Stimulated activated CD4-positive, alpha-beta T cell treated with anti-CD3 and anti-CD28 coated beads, Interleukin-4, amount 100 ng/mL, for 4 hours (primary cell): ENCODE results near the gene KIAA0408.
"Not testable (repeated sequence)": the region's sequence is repeated elsewhere in the genome, so short reads cannot be mapped to it uniquely, and the experiment has no call there.

ENCODE experiments used
- DNase-seq, 2 experiments: peaks; one replicate each; pipeline ENCODE4 v3.0.0-alpha.2; 2020

Gene KIAA0408

GRCh38 chr6:127462376-127462775 lies 3.2 kb upstream of the KIAA0408 start:
- DNase-seq = no peak

DNA sequence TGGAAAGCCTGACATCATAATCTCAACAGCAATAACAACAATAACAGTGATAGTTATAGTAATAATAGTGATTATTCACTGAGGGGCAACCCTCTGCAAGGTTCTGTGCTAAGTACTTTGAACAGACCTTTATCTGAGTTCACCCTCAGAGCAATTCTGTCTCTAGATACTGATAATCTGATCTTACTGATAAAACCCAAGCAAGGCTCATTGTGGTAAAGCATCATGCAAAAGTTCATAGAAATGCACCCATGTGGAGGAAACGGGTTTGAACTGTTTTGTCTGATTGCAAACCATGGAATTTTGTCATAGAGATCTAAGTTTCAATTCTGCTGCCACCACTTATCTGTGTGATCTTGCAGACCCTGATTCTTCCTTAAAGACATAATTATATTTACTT lies 1.3 kb upstream of the KIAA0408 start:
- DNase-seq = no peak

DNA sequence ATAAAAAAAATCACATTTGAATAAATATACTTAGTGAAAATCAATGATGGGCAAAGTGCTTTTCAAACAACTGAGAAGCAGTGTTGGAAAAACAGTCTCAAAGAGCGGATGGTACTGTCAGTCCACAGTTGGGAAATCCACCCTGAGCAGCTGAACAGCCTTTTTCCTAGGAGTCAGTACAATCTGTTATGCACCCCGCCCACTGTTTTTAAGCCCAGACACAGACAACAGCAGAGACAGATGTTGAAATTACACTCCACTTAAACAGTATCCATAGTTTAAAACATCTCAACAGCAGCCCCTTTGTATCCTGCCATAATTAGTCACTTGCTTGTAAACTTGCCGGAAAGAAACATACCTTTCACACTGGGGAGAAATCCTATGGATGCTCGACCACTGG lies 372 bp downstream of the KIAA0408 start:
- no peak for DNase-seq

DNA sequence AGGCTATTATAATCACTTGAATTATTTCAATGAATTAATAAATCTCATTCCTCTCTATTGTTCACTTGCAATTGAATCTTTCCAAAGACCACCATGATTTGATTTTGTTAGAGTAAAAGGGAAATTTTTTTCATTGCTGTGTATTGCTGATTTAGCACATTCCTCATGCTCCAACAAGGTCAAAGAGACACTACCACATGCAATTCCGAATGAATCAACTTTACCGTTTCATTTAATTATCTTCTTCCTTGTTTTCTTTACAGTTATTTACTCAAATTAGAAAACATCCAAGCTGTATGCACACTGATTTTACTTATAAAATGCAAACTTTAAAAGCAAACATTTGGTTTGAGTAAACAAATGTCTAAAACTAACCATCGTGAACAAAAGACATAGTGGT lies 967 bp downstream of the KIAA0408 start:
- no peak for DNase-seq

GRCh38 chr6:127457456-127458064 lies 1.6 kb downstream of the KIAA0408 start:
- no peak for DNase-seq

GRCh38 chr6:127456465-127456864 lies 2.7 kb downstream of the KIAA0408 start:
- no peak for DNase-seq

DNA sequence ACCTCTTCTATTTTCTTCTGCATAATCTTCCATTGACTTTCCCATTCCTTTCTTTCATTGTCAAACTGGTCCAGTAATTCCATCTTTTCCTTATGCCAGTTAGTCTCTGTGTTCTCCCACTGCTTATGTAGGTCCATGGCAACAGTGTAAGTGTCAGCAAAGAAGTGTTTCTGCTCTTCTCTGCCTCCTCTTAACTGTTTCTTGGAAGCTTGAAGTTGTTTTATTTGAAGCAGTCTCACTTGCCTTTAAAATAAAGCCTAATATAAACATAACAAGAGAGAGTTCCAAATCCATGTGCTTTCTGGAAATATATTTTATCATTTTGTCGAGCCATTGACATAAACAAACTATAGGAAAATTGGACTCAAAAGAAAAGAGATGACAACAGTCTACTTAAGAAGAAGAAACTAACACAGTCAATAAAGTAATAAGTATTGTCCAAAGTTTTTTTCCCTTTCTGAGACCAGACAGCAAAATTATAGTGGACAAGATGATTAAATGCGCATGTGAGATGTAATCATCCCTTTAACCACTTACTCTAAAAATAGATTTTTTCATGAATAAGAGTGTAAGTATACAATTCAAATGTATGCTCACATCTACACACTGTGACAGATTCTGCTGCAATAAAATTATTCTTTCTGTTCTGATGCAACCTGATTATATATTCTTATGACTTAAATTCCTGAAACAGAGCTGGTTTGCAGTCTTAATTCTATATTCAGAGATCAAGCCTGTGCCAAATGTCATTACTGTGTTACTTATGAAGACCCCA lies 5.2 kb downstream of the KIAA0408 start:
- no peak for DNase-seq

GRCh38 chr6:127452803-127453202 lies 6.4 kb downstream of the KIAA0408 start:
- DNase-seq = no peak

- no peak for DNase-seq
These were observed 7.8 kb downstream of the KIAA0408 start for GRCh38 chr6:127451388-127451787.

- no peak for DNase-seq
These were observed 11.4 kb downstream of the KIAA0408 start for GRCh38 chr6:127447780-127448179.

GRCh38 chr6:127446356-127446755 lies 12.8 kb downstream of the KIAA0408 start:
- DNase-seq = no peak

GRCh38 chr6:127441881-127442280 lies 17.3 kb downstream of the KIAA0408 start:
- DNase-seq = no peak

- no peak for DNase-seq
These were observed 19.5 kb downstream of the KIAA0408 start for GRCh38 chr6:127439718-127440117.

DNA sequence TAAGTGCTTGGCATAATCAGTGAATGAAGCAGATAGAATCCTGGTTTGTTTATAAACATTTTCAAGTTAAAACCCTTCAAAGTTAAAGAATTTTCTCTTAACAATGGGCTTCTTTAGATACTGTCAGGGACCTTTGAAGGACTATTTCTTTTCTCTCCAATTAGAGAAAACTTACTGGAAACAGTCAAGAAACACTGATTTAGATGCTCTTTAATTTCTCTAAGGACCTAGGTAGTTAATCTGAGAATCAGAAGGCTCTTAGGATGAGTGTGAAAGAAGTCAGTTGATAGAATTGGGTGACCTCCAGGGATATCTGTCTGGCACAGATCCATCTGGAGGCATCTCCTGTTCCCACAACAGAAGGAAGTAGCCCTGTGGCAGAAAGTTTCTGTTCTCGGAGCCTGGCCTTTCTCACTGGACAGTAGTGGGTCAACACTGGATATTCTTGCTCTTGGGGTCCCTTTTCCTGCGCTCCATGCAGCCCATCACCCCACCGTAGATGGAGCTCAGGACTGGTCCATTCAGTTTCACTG lies 22.5 kb downstream of the KIAA0408 start:
- DNase-seq = no peak

DNA sequence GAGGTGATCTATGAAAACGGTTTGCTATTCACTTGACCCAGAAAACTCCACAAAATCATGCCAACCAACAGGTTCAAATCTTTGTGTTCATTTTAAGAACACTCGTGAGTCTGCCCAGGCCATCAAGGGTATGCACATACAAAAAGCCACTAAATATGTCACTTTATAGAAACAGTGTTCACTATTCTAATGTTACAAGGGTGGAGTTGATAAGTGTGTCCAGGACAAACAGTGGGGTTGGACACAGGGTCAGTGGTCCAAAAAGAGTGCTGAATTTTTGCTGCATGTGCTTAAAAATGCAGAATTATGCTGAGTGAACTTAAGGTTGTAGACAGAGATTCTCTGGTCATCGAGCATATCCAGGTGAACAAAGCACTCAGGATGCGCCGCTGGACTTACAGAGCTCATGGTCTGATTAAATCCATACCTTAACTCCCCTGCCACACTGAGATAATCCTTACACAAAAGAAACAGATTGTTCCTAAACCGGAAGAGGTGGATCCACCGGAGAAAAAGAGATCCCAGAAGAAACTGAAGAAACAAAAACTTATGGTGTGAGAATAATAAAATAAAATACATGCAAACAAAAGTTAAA lies 23.5 kb downstream of the KIAA0408 start:
- no peak for DNase-seq

DNA sequence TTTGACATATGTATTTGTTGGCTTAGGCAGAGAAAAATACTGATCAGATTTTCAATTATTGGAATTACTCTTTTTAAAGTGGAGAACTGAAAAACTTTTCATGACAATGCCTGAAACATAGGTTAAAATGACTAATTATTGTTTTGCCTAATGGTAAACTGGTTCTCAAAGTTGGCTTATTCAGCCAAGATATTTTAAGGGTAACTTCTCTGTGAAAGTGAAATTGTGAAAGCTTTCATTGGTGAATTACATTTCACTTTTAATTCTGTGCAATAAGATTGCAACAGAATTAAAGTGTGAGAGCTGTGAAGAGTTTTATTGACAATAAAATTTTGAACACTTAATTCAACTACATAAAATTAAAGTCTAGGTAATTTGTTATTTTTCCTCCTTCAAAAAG lies 24.5 kb downstream of the KIAA0408 start:
- no peak for DNase-seq

DNA sequence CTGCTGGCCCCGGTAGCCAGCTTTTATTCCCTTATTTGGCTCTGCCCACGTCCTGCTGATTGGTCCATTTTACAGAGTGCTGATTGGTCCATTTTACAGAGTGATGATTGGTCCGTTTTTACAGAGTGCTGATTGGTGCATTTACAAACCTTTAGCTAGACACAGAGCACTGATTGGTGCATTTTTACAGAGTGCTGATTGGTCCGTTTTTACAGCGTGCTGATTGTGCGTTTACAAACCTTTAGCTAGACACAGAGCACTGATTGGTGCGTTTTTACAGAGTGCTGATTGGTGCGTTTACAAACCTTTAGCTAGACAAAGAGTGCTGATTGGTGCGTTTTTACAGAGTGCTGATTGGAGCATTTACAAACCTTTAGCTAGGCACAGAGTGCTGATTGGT lies 30.6 kb downstream of the KIAA0408 start:
- DNase-seq = not testable (repeated sequence)

GRCh38 chr6:127423921-127424320 lies 35.3 kb downstream of the KIAA0408 start:
- DNase-seq = no peak

- DNase-seq = not testable (repeated sequence)
These were observed 38.0 kb downstream of the KIAA0408 start for GRCh38 chr6:127421164-127421563.

DNA sequence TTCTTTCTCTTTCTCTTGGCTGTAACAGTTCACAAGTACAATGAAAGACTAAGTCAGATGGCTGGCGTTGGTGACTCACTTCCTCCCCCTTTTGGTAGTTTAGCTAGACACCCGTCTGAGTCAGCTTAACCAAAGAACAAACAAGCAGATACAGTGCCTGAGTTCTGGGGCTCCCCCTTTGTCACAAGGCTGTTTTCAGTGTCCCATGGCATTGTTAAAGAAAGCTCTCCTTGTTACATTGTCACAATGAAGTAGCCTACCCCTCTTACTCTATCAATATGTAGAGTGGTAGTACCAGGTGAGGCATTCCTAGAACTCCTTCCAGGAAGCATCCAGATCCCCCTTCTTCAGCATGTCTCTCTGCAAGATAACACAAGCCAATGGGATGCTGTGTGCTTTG lies 38.6 kb downstream of the KIAA0408 start:
- peak; percentile 52 to 88 for DNase-seq

DNA sequence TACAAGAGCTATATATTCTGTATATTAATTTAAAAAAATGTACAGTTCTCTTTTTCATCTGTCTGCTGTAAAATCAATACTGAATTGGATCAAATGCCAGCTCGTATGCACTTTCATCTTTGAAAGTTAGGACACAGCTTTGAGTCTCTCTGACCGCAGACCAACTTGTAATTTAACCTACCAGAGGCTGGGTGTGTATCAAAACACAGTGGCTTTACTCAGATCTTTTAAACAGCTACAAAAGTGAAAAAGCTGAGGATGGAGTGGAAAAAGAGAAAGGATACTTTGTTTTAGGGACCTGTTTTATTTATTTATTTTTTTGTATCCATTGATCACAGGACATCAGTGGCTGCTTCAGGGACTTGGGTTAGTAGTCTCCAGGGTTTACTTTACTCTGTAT lies 44.1 kb downstream of the KIAA0408 start:
- no peak for DNase-seq

GRCh38 chr6:127413123-127413522 lies 46.1 kb downstream of the KIAA0408 start:
- not testable (repeated sequence) for DNase-seq

GRCh38 chr6:127412016-127412415 lies 47.2 kb downstream of the KIAA0408 start:
- DNase-seq = not testable (repeated sequence)
